SW480 (cell line): ENCODE data around the gene NEURL1.
A peak's percentile ranks its signal among the peaks of the same experiment; 100 is the strongest.

Source experiments
- DNase-seq: peaks from one replicate; pipeline ENCODE4 v3.0.0-alpha.2; 2016; ENCODE audit warnings: low spot score

Gene NEURL1

DNA sequence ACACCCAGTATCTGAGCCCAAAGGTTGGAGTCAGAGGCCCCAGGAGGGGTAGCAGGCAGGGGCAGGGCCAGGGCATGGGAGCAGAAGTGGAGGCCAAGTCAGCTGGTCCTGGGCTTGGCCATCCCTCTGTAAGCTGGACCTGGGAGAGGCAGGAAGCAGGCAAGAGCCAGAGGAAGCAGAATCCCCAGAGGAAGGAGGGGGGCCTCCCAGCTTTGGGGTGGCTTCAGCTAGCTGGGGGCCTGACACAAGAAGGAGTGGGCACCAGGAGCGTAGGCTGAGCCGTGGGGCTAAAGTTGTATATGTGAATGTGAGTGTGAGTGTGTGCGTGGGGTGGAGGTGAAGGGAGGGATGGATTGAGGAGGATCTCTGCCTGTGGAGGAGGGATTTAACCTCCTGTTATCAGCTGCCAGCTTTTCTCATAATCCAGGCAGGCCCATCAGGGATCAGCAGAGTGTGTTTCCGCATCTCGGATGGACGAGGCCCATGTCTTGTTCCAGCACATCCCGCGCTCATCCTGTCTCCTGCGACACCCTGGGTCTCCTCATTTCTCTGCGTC lies 54.0 kb downstream of the NEURL1 start:
- DNase-seq, result no peak

- DNase-seq, result no peak
Measured at GRCh38 chr10:103548006-103548405, 54.5 kb downstream of the NEURL1 start.

DNA sequence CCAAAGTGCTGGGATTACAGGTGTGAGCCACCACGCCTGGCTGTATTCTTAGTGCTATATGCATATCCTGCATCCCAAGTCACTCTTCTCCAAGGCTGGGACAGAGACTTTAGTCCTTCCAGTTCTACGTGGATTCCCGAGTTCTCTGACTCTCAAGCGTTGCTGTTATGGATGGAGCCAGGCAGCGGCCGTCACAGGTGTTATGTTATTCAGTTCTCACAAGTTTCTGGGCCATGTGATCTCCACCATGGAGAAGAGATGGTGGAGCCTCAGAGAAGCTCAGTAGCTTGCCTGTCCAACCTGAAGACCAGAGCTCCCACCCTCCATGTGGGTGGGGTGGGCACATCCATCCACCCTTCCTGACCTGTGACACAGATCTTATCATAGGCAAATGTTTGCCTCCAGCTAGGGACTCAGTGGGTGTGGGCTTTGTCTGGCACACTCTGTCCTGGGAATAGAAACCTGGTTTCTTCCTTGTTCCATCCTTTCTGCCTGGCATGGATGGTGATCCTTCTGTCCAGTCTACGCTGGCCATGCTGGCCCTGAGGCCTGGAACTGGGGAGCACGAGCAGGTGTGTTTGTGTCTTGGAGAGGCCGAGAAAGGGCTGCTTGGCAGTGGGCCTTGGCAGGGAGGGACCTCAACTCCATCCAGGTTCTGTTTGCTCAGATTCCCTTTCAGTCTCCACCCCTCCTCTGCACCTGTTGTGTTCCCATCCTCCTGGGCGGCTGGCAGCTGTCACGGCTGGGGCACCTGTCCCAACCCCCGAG lies 55.3 kb downstream of the NEURL1 start:
- DNase-seq, result no peak

GRCh38 chr10:103549349-103549685 lies 55.8 kb downstream of the NEURL1 start:
- DNase-seq, result no peak

GRCh38 chr10:103550229-103550628 lies 56.7 kb downstream of the NEURL1 start:
- DNase-seq, result no peak

GRCh38 chr10:103551619-103552602 lies 58.4 kb downstream of the NEURL1 start:
- no peak for DNase-seq

- DNase-seq, result no peak
Measured at GRCh38 chr10:103552856-103553742, 59.6 kb downstream of the NEURL1 start.

DNA sequence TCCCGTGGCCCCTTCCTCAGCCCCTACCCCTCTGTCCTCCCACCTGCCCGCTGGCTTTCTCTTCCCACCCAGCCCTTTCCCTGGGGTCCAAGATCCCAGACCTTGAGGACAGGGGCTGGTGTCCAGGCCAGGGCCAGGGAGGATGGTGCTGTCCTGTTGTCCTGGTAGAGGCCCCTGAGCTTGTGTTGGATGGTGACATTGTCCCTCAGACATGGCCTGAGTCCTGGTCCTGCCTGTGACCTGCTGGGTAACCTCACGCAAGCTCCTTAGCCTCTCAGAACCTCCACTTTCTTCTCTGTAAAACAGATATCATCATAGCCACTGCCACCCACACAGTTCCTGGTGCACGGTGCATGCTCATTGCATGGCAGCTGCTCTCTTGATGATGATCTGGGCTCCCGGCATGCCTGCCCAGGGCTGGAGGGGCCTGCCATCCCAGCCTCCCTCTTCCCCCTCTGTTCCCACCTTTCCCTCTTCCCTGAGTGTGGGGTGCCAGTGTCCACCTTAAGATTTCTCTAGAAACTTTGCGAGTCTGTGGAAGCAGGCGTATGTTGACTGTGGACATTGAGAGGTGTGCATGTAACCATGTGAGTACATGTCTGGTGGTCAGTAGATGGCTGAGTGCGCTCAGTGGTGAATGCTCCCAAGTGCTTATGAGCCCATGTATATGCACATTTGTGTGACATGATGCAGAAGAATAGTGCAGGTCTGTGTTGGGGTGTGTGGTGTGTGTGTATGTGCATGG lies 60.4 kb downstream of the NEURL1 start:
- no peak for DNase-seq

GRCh38 chr10:103554488-103555324 lies 61.2 kb downstream of the NEURL1 start:
- peak; percentile 67 for DNase-seq

GRCh38 chr10:103555325-103555649 lies 61.8 kb downstream of the NEURL1 start:
- no peak for DNase-seq

DNA sequence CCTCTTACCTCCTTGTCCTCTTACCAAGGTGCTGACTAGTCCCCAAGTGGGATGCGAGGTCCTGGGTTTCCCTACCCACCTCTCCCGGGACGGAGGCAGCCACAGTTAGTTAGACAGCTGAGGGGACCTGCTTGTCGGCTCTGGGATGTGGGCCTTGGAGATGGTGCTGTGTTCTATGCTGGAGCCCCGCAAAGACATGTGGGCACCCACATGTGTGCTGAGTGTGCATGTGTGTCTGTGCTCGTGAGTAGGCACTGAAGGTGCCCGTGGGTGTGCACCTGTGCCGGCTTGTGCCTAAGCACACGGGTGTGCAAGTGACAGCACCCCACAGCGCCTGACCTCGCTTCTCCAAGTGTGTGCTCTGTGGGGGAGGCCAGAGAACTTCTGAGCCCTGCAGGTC lies 62.2 kb downstream of the NEURL1 start:
- DNase-seq, result no peak

DNA sequence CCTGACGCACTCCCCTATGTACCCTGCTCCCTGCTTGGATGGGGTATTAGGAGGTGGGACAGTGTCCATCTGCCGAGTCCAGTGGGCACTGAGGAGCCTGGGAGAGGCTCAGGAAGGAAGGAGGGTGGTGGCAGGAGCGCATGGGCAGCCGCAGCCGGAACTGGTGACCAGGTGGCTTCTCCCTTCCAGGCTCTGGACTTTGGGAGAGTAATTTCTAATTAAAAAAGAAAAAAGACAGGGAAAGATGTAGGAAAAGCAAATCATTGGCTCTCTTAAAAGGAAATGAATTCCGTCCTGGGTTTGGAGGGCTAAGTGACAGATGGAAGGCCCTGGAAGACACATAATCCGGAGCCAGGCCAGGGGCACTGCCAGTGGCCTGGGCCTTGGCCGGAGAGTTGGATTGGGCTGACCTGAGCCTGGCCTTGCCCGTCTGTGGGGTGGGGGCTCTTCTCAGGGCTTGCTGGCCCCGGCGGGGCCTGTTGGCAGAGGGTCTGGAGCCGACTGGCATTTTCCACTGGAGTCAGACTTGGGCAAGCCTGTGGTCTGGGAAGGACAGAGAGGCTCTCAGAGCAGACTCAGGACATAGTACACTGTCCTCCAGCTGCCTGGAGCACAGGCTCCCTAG lies 63.0 kb downstream of the NEURL1 start:
- no peak for DNase-seq

GRCh38 chr10:103557455-103557854 lies 64.0 kb downstream of the NEURL1 start:
- DNase-seq, result no peak

GRCh38 chr10:103558911-103559310 lies 65.4 kb downstream of the NEURL1 start:
- no peak for DNase-seq

- no peak for DNase-seq
Measured at GRCh38 chr10:103559776-103560175, 66.3 kb downstream of the NEURL1 start.

DNA sequence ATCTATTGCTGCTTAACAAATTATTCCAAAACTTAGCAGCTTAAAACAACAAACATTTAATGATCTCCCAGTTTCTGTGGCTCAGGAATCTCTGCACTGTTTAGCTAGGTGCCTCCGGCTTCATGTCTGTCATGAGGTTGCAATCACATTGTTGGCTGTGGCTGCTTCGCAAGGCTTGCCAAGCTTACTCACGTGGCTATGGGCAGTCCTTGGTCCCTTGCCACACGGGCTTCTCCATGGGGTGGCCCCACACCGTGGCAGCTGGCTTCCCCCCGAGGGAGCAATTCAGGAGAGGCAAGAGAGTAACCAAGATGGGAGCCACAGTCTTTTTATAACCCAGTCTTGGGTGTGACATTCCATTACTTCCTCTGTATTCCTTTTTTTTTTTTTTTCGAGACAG lies 67.4 kb downstream of the NEURL1 start:
- DNase-seq, result no peak

GRCh38 chr10:103562383-103562782 lies 68.9 kb downstream of the NEURL1 start:
- no peak for DNase-seq

DNA sequence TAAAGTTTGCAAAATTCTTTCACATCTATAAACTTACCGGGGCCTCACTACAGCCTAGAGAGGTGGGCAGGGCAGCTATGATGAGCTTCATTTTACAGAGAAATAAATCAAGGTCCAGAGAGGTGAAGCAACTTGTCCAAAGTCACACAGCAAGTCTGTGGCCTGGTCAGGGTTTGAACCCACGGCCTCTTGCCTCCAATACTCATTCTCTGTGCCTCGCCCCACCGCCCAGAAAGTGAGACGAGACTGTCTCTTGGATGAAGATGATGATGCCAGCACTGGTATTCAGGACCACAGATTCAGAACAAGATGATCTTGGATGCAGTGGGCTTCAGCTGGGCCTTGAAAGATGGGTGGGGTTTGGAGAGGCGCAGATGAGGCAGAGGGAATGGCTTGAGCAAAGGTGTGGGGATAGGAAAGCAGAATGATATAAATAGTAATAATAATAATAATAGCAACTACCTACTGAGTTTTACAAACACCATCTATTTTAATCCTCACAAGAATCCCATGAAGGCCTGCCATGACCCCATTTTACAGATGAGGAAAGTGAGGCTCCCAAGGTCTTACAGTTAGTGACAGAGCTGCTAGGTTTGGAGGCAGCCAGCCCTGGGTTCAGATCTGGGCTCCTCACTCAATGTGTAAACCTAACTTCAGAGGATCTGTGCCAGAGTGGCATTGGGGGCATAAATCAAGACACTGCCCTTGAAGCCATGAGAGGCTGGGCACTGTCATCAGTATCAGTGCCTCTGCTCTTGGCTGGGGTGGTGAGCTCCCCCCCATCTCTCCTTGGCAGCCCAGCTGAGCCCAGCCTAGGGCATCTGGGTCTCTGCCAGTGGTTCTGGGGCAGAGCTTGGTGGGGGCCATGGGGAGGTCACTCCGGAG lies 70.0 kb downstream of the NEURL1 start:
- DNase-seq, result no peak

DNA sequence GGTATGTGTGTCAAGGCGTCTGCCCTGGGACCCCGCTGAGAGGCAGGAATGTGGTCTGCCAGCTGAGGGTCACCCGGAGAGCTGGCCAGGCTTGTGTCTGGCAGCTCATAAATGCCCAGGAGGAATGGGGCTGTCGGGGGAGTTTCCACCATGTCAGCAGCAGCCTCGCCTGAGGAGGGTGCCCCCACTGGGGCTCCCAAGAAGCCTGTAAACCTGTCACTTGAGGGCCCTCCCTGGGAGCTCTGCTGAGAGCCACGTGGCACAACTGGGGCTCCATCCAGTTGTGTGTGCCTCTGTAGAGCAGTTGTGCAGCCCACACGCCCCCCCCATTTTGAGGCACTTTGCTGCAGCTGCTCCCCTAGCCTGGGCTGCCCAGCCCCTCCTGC lies 70.6 kb downstream of the NEURL1 start:
- DNase-seq, result no peak
